ENCODE data around the gene ITGB1.
A peak's percentile ranks its signal among the peaks of the same experiment; 100 is the strongest.

DNA sequence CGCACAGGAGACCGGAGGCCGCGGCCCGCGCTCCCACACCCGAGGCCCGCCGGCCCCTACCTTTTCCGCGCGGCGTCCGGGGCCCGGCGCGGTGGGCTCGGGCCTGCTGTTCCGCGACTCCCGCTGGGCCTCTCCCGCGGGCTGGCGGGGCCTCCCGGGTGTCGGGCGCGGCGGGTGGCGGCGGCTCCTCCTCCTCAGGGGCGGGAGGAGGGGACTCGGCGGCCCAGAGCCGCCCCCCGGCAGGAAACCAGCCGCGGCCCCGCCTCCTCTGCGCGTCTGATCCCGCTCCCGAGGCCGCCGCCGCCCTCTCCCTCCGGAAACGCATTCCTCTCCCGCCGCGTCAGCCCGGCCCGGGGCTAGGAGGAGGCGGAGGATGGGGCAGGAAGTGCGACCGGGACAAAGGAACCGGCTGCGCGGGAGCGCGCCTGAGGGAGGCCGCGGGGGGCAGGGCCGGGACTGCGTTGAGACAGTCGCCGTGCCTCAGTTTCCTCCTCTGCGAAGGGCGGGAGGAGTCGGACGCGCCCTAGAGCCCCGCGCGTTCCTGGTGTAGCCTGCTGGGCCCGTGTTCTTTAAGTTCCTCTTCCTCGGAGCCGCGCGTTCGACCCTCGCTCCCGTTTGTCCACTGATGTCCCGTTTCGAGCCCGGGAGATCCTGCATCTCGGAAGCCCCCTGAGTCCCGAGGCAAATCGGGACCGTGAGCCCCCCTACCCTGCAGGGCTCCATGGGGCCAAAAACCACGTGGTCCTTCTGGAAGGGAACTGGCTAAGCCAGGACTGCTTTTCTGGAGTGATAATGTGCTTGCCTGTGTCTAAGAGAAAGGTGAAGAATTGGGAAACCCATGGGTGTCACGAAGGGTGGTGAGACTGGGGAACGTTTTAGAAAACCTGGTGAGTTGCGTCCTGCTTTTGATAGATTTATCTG lies at the start of gene ITGB1:
- TF ChIP-seq SIX5 (IDR thresholded peaks at IDR 0.05; ENCODE audit: low read depth, low read length) (no peak), GABPA (IDR thresholded peaks at IDR 0.05; ENCODE audit: borderline replicate concordance, insufficient read depth, low read length) (no peak), CHD2 (IDR thresholded peaks at IDR 0.05; ENCODE audit: low read length) (no peak), YY1 (IDR thresholded peaks at IDR 0.05; ENCODE audit: low read depth, low read length) (no peak), POLR2A (IDR thresholded peaks at IDR 0.05; ENCODE audit: control extremely low read depth in 1 of 2, low read depth in 2 of 2, low read length in 2 of 2) (peak; percentile 57 to 75), POLR2AphosphoS5 (IDR thresholded peaks at IDR 0.05; ENCODE audit: low read depth, low read length) (peak; percentile 93), CEBPB (IDR thresholded peaks at IDR 0.05; ENCODE audit: low read depth, low read length) (no peak), NRF1 (IDR thresholded peaks at IDR 0.05; ENCODE audit: low read depth, low read length) (no peak), TAF1 (IDR thresholded peaks at IDR 0.05; ENCODE audit: low read depth, low read length) (peak; percentile 66; the same call in 1 of the 2 replicates), JUND (IDR thresholded peaks at IDR 0.05; ENCODE audit: low read length) (no peak), TEAD4 (IDR thresholded peaks at IDR 0.05; ENCODE audit: low read depth, low read length) (peak; percentile 70; the same call in 1 of the 2 replicates)
- TF ChIP-seq, protein P1, sequence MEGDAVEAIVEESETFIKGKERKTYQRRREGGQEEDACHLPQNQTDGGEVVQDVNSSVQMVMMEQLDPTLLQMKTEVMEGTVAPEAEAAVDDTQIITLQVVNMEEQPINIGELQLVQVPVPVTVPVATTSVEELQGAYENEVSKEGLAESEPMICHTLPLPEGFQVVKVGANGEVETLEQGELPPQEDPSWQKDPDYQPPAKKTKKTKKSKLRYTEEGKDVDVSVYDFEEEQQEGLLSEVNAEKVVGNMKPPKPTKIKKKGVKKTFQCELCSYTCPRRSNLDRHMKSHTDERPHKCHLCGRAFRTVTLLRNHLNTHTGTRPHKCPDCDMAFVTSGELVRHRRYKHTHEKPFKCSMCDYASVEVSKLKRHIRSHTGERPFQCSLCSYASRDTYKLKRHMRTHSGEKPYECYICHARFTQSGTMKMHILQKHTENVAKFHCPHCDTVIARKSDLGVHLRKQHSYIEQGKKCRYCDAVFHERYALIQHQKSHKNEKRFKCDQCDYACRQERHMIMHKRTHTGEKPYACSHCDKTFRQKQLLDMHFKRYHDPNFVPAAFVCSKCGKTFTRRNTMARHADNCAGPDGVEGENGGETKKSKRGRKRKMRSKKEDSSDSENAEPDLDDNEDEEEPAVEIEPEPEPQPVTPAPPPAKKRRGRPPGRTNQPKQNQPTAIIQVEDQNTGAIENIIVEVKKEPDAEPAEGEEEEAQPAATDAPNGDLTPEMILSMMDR (IDR thresholded peaks at IDR 0.05; ENCODE audit: control extremely low read depth in 1 of 3, insufficient read depth in 1 of 3, low read depth in 1 of 3, low read length in 3 of 3) = no peak
- TF ChIP-seq, protein P2, sequence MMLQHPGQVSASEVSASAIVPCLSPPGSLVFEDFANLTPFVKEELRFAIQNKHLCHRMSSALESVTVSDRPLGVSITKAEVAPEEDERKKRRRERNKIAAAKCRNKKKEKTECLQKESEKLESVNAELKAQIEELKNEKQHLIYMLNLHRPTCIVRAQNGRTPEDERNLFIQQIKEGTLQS (IDR thresholded peaks at IDR 0.05; ENCODE audit: insufficient read depth, low read depth, low read length) = no peak

Data from H1 (cell line).